H4 (cell line): Measurements from ENCODE around the gene SLC1A4. TPM values are rescaled to one million over a fixed set of nuclear protein-coding genes. Genes with fewer than 3 reads are reported as not detected.
A peak's percentile ranks its signal among the peaks of the same experiment; 100 is the strongest.
"Not testable (repeated sequence)": the region's sequence is repeated elsewhere in the genome, so short reads cannot be mapped to it uniquely, and the experiment has no call there.

Experiments used
- DNase-seq: peaks from one replicate; pipeline ENCODE4 v3.0.0-alpha.2; 2015; ENCODE audit warnings: low spot score
- total RNA-seq: library from RNA; depleted of rRNA; stranded (reverse); fragments of >200 nt; shearing (Covaris generic); gene quantifications from 2 replicates; pipeline ENCODE4 v1.2.3, GENCODE V29; 2014

SLC1A4 gene
- total RNA-seq, 1 experiment from 2014 or later = 27.0 TPM

DNA sequence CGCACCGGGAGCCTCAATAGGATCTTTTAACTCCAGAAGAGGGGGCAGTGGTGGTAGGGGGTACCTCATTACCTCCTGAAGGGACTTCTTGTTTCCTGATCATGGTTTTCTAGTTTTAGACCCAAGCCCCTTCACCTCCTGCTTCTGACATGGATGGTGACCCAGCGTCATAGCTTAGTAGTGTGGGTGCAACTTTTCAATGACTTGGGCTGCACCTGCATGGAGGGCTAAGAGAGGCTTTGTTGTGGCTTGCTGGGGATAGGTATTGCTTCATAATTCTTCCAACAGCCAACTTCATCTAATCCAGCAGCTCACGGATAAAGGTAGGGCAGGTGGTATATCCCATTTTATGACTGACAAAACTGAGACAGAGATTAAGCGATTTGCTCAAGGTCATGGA lies 3.0 kb downstream of the SLC1A4 start:
- DNase-seq = no peak

DNA sequence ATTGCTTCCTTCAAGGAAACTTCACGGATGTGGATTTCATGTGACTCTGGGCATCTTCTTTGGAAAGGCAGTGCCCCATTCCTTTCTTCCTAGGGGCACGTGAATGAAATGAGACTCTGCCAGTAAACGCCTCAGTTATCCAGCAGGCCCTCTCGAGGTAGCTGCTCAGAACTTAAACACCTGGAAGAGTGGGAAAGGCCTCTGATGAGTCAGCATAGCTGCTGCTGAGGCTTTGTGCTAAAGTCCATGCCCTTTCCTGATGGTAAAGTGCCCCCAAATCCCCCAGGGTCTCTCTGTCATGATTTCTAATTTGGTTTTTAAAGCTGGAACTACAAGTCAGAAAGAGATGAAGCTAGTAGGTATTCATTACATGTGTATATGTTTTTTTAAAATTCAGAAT lies 3.8 kb downstream of the SLC1A4 start:
- DNase-seq = no peak

DNA sequence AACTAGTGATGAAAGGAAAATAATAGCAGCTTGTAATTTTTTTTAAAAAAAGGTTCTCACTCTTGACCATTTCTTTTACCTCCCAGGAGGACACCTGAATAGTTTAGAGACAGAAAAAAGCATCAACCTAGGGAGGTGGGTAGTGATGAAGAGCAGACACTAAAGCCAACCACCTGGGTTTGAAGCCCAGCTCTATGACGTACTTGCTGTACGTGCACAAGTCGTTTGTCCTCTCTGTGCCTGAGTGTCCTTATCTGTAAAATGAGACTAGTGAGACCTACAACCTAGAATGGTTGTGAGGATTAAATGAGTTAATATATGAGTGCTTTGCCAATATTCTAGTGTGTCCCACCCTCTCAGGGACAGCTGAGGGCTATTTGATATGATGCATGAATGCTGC lies 5.8 kb downstream of the SLC1A4 start:
- no peak for DNase-seq

GRCh38 chr2:64996871-64997307 lies 7.7 kb downstream of the SLC1A4 start:
- DNase-seq = no peak

GRCh38 chr2:64998658-64999061 lies 9.5 kb downstream of the SLC1A4 start:
- DNase-seq = no peak

DNA sequence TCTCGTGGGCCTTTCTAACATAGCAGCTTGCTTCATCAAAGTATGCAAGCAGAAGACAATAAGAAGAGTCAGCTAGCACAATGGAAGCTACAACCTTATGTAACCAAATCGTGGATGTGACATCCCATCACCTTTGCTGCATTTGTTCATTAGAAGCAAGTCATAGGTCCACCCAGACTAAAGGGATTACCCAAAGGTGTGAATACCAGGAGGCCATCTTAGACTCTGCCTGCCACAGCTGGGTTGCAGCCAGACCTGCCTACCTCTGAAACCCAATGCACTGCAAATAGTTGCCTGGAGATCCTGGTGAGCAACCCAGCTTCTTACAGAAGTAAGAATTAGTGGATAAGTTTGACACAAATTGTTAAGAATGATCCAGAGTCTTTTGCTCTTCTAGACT lies 10.6 kb downstream of the SLC1A4 start:
- no peak for DNase-seq

GRCh38 chr2:65000644-65001043 lies 11.4 kb downstream of the SLC1A4 start:
- DNase-seq = no peak

- no peak for DNase-seq
Measured at GRCh38 chr2:65003037-65003436, 13.8 kb downstream of the SLC1A4 start.

DNA sequence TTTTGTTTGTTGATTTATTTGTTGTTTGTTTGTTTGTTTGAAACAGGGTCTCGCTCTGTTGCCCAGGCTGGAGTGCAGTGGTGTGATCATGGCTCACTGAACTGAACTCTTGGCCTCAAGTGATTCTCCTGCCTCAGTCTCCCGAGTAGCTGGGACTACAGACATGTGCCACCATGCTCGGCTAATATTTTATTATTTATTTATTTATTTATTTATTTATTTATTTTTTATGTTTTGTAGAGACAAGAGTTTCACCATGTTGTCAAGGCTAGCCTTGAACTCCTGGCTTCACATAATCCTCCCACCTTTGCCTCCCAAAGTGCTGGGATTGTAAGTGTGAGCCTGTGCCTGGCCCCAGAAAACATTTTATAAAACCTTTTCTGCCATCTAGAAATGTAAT lies 15.0 kb downstream of the SLC1A4 start:
- not testable (repeated sequence) for DNase-seq

- DNase-seq = no peak
Measured at GRCh38 chr2:65013776-65014175, 24.6 kb downstream of the SLC1A4 start.

DNA sequence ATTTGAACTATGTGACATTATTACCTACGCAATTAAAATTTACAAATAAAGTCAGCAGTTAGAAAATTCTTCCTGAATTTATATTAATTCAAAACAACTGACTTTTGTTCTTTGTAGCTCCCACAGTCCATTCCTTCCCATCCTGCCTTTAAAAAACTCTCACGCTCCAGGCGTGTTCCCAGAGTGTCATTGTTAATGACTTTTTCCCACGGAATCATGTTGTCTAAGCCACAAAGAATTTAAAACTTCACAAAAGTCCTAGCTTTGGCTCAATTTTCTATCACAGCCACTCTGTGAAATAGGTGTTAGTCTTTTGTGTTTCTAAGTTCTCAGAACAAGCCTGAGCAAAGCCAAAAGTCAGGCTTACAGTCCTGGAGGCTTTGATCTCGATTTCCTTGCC lies 26.5 kb downstream of the SLC1A4 start:
- no peak for DNase-seq

GRCh38 chr2:65016789-65017188 lies 27.6 kb downstream of the SLC1A4 start:
- no peak for DNase-seq

DNA sequence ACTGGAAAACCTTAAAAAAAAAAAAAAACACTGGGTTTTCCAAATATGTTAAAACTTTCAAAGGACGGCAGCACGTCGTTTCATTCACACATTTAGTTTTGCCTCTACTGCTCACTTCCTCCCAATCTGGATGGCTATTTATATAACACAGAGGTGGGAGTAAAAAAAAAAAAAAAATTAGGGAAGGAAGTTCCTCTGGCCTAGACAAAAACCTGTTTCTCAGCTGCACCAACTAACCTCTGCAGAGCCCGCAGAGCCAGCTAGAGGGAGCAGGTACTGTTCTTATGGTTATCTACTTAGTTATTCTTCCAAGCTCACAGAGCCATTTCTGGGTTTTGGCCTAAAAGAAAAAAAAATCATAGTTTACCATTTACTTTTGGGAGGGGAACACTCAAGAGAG lies 28.1 kb downstream of the SLC1A4 start:
- no peak for DNase-seq

DNA sequence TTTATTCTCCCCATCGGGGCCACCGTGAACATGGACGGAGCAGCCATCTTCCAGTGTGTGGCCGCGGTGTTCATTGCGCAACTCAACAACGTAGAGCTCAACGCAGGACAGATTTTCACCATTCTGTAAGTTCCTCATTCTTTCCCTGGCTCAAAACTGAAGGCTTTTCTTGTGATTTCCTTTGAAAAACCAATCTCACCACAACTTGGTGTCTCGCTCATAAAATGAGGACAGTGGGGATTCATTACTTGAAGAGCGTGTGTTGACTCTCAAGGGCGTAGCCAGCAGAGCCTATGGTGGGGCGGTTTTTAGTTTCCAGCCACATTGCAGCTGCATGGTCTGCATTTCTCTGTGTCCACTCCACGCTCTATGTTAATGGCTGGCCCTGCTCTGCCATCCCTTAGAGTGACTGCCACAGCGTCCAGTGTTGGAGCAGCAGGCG lies 29.0 kb downstream of the SLC1A4 start:
- DNase-seq = no peak

GRCh38 chr2:65019010-65019409 lies 29.8 kb downstream of the SLC1A4 start:
- no peak for DNase-seq

GRCh38 chr2:65019675-65020195 lies 30.5 kb downstream of the SLC1A4 start:
- DNase-seq = no peak

DNA sequence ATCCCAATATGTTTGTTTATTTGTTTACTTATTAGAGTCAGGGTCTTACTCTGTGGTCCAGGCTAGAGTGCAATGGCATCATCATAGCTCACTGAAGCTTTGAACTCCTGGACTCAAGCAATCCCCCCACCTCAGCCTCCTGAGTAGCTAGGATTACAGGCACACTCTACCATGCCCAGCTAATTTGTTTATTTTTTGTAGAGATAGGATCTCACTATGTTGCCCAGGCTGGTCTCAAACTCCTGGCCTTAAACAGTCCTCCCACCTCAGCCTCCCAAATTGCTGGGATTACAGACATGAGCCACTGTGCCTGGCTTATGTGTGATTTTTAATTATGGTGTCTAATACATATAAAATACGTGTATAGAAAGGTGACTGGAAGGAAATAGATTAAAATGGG lies 31.1 kb downstream of the SLC1A4 start:
- DNase-seq = not testable (repeated sequence)

- no peak for DNase-seq
Measured at GRCh38 chr2:65020943-65021528, 31.8 kb downstream of the SLC1A4 start.

DNA sequence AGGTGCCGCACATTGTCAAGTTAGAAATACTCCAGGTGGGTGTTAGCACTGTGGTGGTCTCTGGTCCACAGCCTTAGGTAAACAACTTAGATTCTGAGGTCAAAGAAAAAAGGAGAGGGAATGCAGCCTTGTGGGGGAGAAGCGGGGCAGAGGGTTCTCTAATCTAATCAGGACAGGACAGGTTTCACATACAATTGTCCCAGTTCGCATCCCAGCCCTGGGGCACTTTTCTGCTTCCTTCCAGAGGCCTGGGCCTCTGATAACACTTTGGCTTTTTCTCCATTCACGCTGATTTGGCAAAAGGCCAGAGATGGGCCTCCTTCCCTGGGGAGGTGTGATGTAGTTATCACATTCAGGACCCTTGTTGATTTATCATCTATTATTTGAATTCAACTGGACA lies 32.5 kb downstream of the SLC1A4 start:
- DNase-seq = no peak

GRCh38 chr2:65022189-65022588 lies 33.0 kb downstream of the SLC1A4 start:
- no peak for DNase-seq

DNA sequence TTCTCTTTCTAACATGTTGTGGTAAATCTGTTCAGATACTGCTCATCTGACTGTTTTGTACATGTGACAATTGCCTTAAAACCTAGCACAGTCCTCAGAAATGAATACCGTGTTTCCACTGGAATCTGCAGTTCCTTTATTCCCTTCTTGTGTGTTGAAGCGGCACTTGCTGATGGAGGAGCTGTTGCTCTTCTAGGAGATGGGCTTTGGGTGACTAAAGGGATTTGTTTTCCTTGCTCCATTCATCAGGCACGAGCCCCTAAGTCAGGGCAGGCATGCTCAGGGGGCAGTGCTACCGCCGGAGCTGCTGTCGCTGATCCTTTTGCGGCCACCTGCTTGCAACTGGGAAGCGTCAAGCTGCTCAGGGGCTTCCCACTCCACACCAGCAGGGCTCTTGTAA lies 34.5 kb downstream of the SLC1A4 start:
- DNase-seq = no peak

- peak; percentile 44 for DNase-seq
Measured at GRCh38 chr2:65024149-65024829, 35.1 kb downstream of the SLC1A4 start.

- DNase-seq = no peak
Measured at GRCh38 chr2:65025453-65026123, 36.4 kb downstream of the SLC1A4 start.
